Measurements from ENCODE around the gene IP6K1. TPM values are rescaled to one million over a fixed set of nuclear protein-coding genes. Genes with fewer than 3 reads are reported as not detected.

IP6K1 gene
- total RNA-seq: 32.8 and 34.2 TPM in 2 replicates

GRCh38 chr3:49786357-49787181, at the start of gene IP6K1:
TSS of gene IP6K1 (minus strand) at chr3:49786542. CDS start at chr3:49748040, 38,502 bp downstream.

GRCh38 chr3:49813497-49814174, 27.3 kb upstream of the IP6K1 start, which contains the start of gene UBA7:
TSS of gene UBA7 (minus strand) at chr3:49813953. CDS start at chr3:49813787, 166 bp downstream.

GRCh38 chr3:49802719-49803464, 16.6 kb upstream of the IP6K1 start, which contains the start of gene INKA1:
TSS of gene INKA1 (plus strand) at chr3:49803261. CDS start at chr3:49803393, 132 bp downstream.

GRCh38 chr3:49799761-49800160, 13.4 kb upstream of the IP6K1 start, which contains the start of gene CDHR4:
TSS of gene CDHR4 (minus strand) at chr3:49799873. CDS start at chr3:49799812, 61 bp downstream.

GRCh38 chr3:49723628-49724551, 62.5 kb downstream of the IP6K1 start, which contains the start of gene GMPPB:
TSS of gene GMPPB (minus strand) at chr3:49723951. CDS start at chr3:49723726, 225 bp downstream.

GRCh38 chr3:49719214-49719884, 67.0 kb downstream of the IP6K1 start, which contains the start of gene AMIGO3:
TSS of gene AMIGO3 (minus strand) at chr3:49719684. CDS start at chr3:49719465, 219 bp downstream.

GRCh38 chr3:49689046-49689907, 97.1 kb downstream of the IP6K1 start, which contains the start of the genes MST1 and RNF123:
TSS of gene MST1 (minus strand) at chr3:49689474. CDS start at chr3:49688691, 783 bp downstream.
TSS of gene RNF123 (plus strand) at chr3:49689557. CDS start at chr3:49691166, 1,609 bp downstream.

Other genes with a start within 250 kb of the IP6K1 start
- gene BSN, start 232.1 kb downstream of the IP6K1 start, total RNA-seq: under 0.01 and 0.06 TPM in 2 replicates
- gene APEH, start 112.2 kb downstream of the IP6K1 start, total RNA-seq: 132 and 152 TPM in 2 replicates
- 3.4 and 4.4 TPM in 2 replicates for gene MST1, start 97.1 kb downstream of the IP6K1 start, total RNA-seq
- 20.6 and 24.4 TPM in 2 replicates for gene RNF123, start 97.0 kb downstream of the IP6K1 start, total RNA-seq
- not detected in 2 replicates for gene AMIGO3, start 66.9 kb downstream of the IP6K1 start, total RNA-seq
- 27.7 and 37.3 TPM in 2 replicates for gene GMPPB, start 62.6 kb downstream of the IP6K1 start, total RNA-seq
- gene CDHR4, start 13.3 kb upstream of the IP6K1 start, total RNA-seq: 0.06 TPM in 1 of 2 replicates, not detected in the other
- 8.7 and 20.5 TPM in 2 replicates for gene INKA1, start 16.7 kb upstream of the IP6K1 start, total RNA-seq
- gene UBA7, start 27.4 kb upstream of the IP6K1 start, total RNA-seq: 36.2 and 56.0 TPM in 2 replicates
- 2.2 and 5.2 TPM in 2 replicates for gene TRAIP, start 70.0 kb upstream of the IP6K1 start, total RNA-seq
- gene CAMKV, start 83.4 kb upstream of the IP6K1 start, total RNA-seq: not detected in 2 replicates
- 0.40 and 2.0 TPM in 2 replicates for gene MST1R, start 117.3 kb upstream of the IP6K1 start, total RNA-seq
- gene MON1A, start 143.3 kb upstream of the IP6K1 start, total RNA-seq: 10.4 and 12.8 TPM in 2 replicates
- gene RBM6, start 153.6 kb upstream of the IP6K1 start, total RNA-seq: 48.1 and 50.7 TPM in 2 replicates

Measured in aortic smooth muscle cell (primary cell).